HAP-1 (cell line): Measurements from ENCODE around the gene RPS6KA1.

Source experiments
- DNase-seq, 2 experiments: peaks; one replicate each; pipeline ENCODE4 v3.0.0-alpha.2; 2016 to 2020; ENCODE audit warnings: low spot score in 2 of 2
- H3K27me3 ChIP-seq: fragments of 250-450 bp; sonication (Bioruptor Pico); 2 replicates; pipeline ENCODE4 v1.5.1; 2020; ENCODE audit warnings: low read depth, mild to moderate bottlenecking, moderate library complexity
- H3K36me3 ChIP-seq: fragments of 250-450 bp; sonication (Bioruptor Pico); replicated peaks from 2 replicates; pipeline ENCODE4 v1.5.1; 2020; ENCODE audit warnings: mild to moderate bottlenecking
- H3K4me1 ChIP-seq: fragments of 250-450 bp; sonication (Bioruptor Pico); 2 replicates; pipeline ENCODE4 v1.5.1; 2020; ENCODE audit warnings: mild to moderate bottlenecking
- H3K4me3 ChIP-seq: fragments of 250-450 bp; sonication (Bioruptor Pico); 2 replicates; pipeline ENCODE4 v1.5.1; 2020; ENCODE audit warnings: mild to moderate bottlenecking, moderate library complexity
- H3K9me3 ChIP-seq: fragments of 250-450 bp; sonication (Bioruptor Pico); 2 replicates; pipeline ENCODE4 v1.5.1; 2020; ENCODE audit warnings: mild to moderate bottlenecking, moderate library complexity
- in situ Hi-C: fragments of 300-500 bp; cut with MboI; formaldehyde crosslinking; loops from 3 replicates; pipeline ENCODE4 v1.14.3; 2020; ENCODE audit warnings: low sequenced_read_pairs, inconsistent platforms, mixed read lengths

RPS6KA1 gene

DNA sequence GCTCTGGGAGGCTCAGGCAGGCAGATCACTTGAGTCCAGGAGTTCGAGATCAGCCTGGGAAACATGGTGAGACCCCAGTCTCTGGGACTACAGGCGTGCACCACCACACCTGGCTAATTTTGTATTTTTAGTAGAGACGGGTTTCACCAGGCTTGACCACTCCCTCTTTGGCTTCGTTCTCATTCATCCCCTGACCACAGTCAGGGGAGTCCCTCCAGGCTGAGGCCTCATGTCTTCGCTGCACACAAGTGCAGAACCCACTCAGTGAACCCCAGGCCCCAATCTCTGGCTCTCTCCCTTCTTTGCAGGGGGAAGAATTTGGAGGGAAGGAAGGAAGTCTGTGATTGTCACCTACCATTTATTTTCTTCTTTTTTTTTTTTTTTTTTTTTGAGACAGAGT is 9.2 kb upstream of the RPS6KA1 start:
- no peaks in the 10 kb centered on the region for H3K4me1 ChIP-seq

DNA sequence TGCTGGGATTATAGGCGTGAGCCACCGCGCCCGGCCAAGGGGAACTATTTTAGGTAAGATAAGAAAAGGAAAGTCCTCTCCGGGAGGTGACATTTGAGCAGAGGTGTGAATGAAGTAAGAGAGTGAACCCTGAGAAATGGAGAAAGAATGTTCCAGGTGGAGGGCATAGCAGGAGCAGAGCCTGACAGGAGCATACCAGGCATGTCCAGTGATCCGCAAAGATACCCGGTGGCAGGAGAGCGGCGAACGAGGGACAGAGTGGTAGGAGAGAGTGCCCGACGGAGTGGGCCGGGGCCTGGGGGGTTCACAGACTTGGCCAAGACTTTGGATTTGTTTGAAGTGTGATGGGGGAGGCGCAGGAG is 7.9 kb upstream of the RPS6KA1 start:
- Histone ChIP-seq H3K27me3 (no peaks in the 10 kb centered on the region), H3K4me3 (no peak overlapping the region), H3K4me1 (no peaks in the 10 kb centered on the region), H3K9me3 (no peaks in the 10 kb centered on the region), H3K36me3 (no peaks in the 10 kb centered on the region)
- in situ Hi-C loops = no loop called here
- no peak for DNase-seq

More for the DNA sequence above, 9.2 kb upstream of the RPS6KA1 start:
- no peak for DNase-seq
- no peaks in the 10 kb centered on the region for H3K9me3 ChIP-seq
- in situ Hi-C loops = no loop called here
- H3K36me3 ChIP-seq = no peaks in the 10 kb centered on the region
- no peaks in the 10 kb centered on the region for H3K27me3 ChIP-seq
- H3K4me3 ChIP-seq = no peak overlapping the region

DNA sequence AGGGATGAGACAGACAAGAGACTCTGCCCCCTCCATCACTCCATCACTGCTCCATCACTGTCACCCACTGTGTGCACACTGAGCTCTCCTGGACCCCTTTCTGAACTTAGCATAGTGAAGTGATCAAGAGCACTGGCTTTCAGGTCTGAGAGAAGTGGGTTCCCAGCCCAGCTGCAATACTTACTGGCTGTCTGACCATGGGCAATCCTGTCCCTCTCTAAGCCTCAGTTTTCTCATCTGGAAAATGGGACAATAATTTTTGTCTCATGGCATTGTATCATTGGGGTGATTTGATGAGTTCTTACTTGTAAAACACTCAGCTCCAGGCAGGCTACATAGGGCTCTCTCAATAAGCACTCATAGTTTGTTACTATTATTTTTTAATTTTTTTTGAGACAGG is 7.5 kb upstream of the RPS6KA1 start:
- no peak for DNase-seq
- Histone ChIP-seq H3K36me3 (no peaks in the 10 kb centered on the region), H3K9me3 (no peaks in the 10 kb centered on the region), H3K27me3 (no peaks in the 10 kb centered on the region), H3K4me3 (no peak overlapping the region), H3K4me1 (no peaks in the 10 kb centered on the region)
- in situ Hi-C loops = no loop called here

DNA sequence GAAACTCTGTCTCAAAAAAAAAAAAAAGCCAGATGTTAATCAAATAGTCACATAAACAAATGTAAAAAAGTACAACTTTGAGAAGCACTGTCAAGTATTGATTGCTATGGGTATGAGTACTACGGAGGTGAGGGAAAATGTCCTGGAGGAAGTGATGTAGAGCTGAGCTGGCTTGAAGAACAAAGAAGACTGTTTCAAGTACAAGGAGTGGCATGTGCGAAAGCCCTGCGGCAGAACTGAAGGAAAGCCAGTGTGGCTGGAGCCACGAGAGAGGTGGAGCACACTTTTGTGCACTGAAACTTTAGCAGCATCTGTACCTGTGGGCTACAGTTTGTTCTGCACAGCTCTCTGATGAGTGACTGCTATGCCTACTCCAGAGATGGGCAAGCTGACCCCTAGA is 5.4 kb upstream of the RPS6KA1 start:
- H3K27me3 ChIP-seq = no peaks in the 10 kb centered on the region
- no peaks in the 10 kb centered on the region for H3K9me3 ChIP-seq
- DNase-seq = no peak
- no peaks in the 10 kb centered on the region for H3K36me3 ChIP-seq
- in situ Hi-C loops = no loop called here
- peaks cover 2% of the 10 kb centered on the region; the same call in 1 of the 2 replicates for H3K4me1 ChIP-seq
- H3K4me3 ChIP-seq = no peak overlapping the region

DNA sequence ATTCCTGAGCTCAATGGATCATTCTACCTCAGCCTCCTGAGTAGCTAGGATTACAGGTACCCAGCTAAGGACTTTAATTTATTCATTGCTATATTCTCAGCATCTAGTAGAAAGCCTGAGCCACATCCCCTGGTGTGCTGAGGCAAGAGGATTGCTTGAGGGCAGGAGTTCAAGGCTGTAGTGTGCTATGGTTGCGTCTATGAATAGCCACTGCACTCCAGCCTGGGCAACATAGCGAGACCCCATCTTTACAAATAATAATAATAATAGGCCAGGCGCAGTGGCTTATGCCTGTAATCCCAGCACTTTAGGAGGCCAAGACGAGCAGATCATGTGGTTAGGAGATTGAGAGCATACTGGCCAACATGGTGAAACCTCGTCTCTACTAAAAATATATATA is 3.3 kb upstream of the RPS6KA1 start:
- DNase-seq = no peak
- Histone ChIP-seq H3K4me3 (no peak overlapping the region), H3K9me3 (no peaks in the 10 kb centered on the region)

DNA sequence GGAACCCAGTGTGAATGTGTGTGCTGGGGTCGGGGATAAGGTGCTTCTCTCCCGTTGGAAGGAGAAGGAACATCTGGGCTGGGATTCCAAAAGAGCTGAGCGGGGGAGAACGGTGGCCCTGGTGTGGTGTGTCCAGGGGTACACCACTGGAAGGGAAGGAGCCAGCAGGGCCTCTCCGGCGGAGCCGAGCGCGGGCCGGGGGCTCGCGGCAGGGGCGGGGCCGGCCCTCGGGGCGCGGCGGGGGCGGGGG is 231 bp upstream of the RPS6KA1 start:
- H3K4me3 ChIP-seq = peak overlapping the region; percentile 28
- in situ Hi-C loops = no loop called here
- H3K4me1 ChIP-seq = peaks cover 12% of the 10 kb centered on the region
- H3K27me3 ChIP-seq = no peaks in the 10 kb centered on the region
- H3K36me3 ChIP-seq = no peaks in the 10 kb centered on the region
- DNase-seq = peak in 1 of 2 experiments; percentile 6
- H3K9me3 ChIP-seq = no peaks in the 10 kb centered on the region

More for the DNA sequence above, 3.3 kb upstream of the RPS6KA1 start:
- Histone ChIP-seq H3K4me1 (peaks cover 9% of the 10 kb centered on the region), H3K27me3 (no peaks in the 10 kb centered on the region), H3K36me3 (no peaks in the 10 kb centered on the region)
- in situ Hi-C loops = no loop called here

DNA sequence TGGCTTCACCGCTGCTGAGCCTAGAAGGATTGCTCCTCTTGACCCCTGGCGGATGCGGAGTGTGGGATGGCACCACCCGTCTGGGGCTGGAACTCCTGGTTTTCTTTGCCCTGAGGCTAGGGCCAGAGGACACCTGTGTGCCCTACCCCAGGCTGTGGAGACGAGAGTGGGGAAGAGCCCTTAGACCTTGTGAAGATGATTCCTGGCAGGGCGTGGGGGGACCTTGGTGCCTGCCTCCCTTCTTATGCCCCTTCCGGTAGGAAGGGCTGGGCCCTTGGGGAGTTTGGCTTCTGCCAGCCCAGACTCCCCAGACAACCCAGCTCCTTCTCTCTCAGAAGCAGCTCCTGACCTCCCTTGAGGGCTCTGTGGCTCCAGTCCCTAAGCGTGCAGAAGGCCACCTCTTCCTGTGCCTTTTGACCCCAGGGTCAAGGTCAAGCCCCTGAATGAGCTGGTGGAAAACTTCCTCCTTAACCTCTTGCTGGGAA is 891 bp downstream of the RPS6KA1 start:
- Histone ChIP-seq H3K9me3 (no peaks in the 10 kb centered on the region), H3K27me3 (no peaks in the 10 kb centered on the region), H3K36me3 (no peaks in the 10 kb centered on the region), H3K4me3 (peak overlapping the region; percentile 64), H3K4me1 (peaks cover 12% of the 10 kb centered on the region)
- DNase-seq = peak in 1 of 2 experiments; percentile 36
- in situ Hi-C loops = no loop called here

DNA sequence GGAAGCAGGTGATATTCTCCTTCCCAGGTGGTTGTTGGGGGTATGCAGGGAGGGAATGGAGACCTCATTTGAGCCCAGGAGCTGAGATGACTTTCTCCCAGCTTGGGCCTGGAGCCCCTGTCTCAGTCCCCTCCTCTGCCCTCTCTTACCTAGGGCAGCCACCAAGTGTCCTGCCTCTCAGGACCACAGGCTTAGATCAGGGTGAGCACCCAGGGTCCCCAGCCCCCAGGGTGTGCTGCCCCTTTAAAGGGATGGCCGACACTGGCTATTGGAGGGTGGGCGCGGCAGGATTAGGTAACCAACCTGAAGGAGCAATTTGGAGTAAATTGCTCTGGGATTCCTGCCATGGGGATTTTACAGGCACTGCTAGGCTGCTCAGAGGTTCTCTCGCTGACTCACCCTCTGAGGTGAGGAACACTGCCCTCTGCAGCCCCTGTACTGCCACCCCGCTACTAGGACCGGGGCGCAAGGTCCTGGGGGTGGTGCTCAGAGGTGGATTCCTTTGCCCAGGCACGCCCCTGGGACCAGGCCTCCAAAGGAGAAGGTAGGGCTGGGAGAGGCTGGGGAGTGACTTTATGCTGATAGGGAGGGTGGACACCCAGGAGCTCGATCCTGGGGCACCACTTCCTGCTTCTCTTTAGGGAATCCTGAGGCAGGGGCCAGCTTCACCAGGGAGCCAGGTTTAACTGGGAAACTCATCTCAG is 1.5 kb downstream of the RPS6KA1 start:
- H3K27me3 ChIP-seq = no peaks in the 10 kb centered on the region
- peak overlapping the region; percentile 64 for H3K4me3 ChIP-seq
- no peaks in the 10 kb centered on the region for H3K36me3 ChIP-seq
- DNase-seq = peak; percentile 63 to 78
- H3K4me1 ChIP-seq = peaks cover 12% of the 10 kb centered on the region
- in situ Hi-C loops = no loop called here
- H3K9me3 ChIP-seq = no peaks in the 10 kb centered on the region

DNA sequence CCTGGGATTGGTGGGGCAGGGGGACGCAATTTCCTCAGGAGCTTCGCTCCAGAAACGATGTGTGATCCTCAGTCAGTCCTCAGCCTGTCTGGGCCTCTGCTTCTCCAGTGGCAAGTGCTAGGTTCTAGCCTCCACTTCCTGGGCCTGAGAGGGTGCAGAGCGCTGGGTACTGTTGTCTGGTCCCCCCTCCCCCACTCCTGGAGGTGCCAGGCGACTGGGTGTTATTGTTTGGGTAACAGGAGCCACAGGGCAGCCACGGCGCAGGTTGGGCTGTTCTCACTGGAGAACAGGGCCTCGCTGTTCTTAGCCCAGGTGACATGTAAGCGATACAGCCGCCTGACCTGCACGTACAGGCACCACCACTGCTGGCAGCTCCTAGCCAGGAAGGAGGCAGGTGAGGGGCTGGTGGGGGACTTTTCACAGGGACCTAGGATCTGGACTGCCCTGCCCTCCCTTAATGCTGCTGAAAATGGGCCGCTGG is 2.1 kb downstream of the RPS6KA1 start:
- H3K27me3 ChIP-seq = no peaks in the 10 kb centered on the region
- peak overlapping the region; percentile 64 for H3K4me3 ChIP-seq
- no peak for DNase-seq
- in situ Hi-C loops = no loop called here
- no peaks in the 10 kb centered on the region for H3K36me3 ChIP-seq
- H3K9me3 ChIP-seq = no peaks in the 10 kb centered on the region
- peaks cover 12% of the 10 kb centered on the region for H3K4me1 ChIP-seq

DNA sequence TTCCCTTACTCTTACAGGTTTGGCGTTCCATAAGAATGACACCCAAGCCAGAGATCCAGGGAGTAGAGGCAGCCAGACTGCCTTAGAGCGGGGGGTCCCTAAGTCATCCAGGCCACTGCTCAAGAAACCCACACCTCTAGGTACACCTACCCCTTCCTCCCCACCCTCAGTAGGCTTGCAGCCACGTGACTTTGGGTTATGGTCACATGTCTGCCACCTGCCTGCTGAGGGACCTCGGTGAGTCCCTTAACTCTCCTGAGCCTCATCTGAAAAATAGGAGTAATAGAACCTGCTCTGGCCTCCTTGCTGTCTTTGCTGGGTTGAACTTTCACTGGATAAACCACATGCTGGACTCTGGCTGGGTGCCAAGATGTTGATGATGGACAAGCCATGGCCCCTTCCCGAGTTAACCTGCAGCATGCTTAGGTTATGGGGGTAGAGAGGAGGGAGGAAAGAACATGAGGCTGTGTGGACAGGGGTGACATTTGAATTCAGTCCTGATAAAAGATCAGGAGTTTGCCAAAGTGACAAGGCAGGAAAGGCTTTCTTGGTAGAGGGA is 4.5 kb downstream of the RPS6KA1 start:
- Histone ChIP-seq H3K36me3 (peaks cover 6% of the 10 kb centered on the region), H3K4me1 (peaks cover 12% of the 10 kb centered on the region), H3K27me3 (no peaks in the 10 kb centered on the region), H3K9me3 (no peaks in the 10 kb centered on the region), H3K4me3 (no peak overlapping the region)
- DNase-seq = no peak
- in situ Hi-C loops = no loop called here

DNA sequence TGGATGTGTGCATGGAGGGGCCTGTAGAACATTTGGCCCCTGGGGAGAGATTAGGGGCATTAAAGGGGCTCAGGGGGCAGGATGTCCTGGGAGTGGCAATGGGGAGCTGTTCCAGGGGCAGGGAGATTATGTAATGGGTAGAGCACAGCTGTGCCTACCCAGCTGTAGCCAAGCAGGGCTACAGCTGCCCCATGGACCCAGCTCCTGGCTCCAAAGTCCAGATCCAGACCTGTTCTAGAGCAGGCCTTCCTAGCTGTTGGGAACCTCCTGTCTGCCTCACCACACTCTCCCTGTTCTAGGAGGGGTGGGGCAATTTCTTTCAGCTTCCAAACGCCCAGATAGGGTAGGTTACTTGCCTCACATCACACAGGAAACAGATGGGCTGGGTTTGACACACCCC is 5.6 kb downstream of the RPS6KA1 start:
- no peak overlapping the region for H3K4me3 ChIP-seq
- in situ Hi-C loops = no loop called here

DNA sequence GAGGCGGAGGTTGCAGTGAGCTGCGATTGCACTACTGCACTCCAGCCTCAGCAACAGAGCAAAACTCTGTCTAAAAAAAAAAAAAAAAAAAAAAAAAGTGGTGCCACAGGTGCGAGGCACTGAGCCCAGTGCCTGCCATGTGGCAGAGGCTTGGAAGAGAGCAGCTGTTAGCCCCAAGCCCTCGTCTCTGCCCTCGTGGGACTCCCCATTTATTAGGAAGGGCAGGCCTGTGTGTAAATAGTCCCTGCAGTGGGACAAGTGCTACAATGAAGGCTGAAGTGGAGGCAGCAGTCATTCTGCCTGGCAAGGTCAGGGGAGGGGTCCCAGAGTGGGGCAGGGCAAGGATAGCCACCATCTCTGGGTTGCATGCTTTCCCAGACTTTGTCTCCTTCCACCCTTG is 6.5 kb downstream of the RPS6KA1 start:
- H3K36me3 ChIP-seq = peaks cover 8% of the 10 kb centered on the region
- H3K4me3 ChIP-seq = no peak overlapping the region
- H3K27me3 ChIP-seq = no peaks in the 10 kb centered on the region
- H3K4me1 ChIP-seq = peaks cover 5% of the 10 kb centered on the region
- in situ Hi-C loops = no loop called here
- H3K9me3 ChIP-seq = no peaks in the 10 kb centered on the region
- no peak for DNase-seq

More for the DNA sequence above, 5.6 kb downstream of the RPS6KA1 start:
- Histone ChIP-seq H3K9me3 (no peaks in the 10 kb centered on the region), H3K27me3 (no peaks in the 10 kb centered on the region), H3K36me3 (peaks cover 8% of the 10 kb centered on the region), H3K4me1 (peaks cover 9% of the 10 kb centered on the region)
- DNase-seq = no peak

DNA sequence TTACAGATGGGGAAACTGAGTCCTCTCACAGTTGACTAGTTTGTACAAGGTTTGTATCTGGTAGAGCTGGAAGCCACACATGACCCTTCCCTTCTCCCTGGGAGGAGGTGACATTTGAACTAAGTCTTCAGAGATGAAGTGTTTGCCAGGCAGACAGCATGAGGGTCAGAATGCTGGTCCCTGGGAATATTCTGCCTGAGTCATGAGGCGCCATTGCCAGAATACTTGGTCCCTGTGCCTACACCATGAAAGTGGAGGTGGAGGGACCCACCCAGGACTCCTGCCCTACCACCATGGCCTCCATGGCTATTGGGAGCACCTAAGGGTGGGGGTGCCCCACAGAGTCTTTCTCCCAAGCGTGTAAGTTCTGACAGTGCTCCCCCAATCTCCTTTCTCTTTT is 7.0 kb downstream of the RPS6KA1 start:
- in situ Hi-C loops = no loop called here

DNA sequence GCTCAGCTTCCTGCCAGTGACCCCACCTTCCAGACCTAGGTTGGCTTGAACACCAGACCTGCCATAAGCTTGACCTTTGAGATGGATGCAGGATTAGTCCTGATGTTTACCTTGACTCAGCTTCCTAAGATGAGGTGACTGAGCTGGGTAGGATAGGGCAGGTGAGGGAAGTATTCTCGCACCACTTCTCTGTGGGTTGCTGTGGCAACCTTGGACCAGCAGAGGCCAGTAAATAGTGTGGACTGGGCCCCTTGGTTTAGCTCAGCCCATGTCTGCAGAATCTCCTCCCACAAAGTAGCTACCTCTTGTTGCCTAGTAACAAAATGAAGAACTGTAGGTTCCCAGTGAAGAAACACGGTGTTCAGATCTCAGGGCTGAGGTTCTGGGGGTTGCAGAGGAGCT is 8.4 kb downstream of the RPS6KA1 start:
- H3K4me1 ChIP-seq = no peaks in the 10 kb centered on the region
- DNase-seq = no peak

More for the DNA sequence above, 7.0 kb downstream of the RPS6KA1 start:
- Histone ChIP-seq H3K27me3 (no peaks in the 10 kb centered on the region), H3K36me3 (peaks cover 8% of the 10 kb centered on the region), H3K4me1 (peaks cover under 1% of the 10 kb centered on the region), H3K4me3 (no peak overlapping the region), H3K9me3 (no peaks in the 10 kb centered on the region)
- DNase-seq = no peak

More for the DNA sequence above, 8.4 kb downstream of the RPS6KA1 start:
- no peaks in the 10 kb centered on the region for H3K9me3 ChIP-seq
- no peaks in the 10 kb centered on the region for H3K27me3 ChIP-seq
- no peak overlapping the region for H3K4me3 ChIP-seq
- H3K36me3 ChIP-seq = peaks cover 8% of the 10 kb centered on the region
- in situ Hi-C loops = no loop called here
